A673 (cell line): ENCODE data around the gene PFDN2. TPM values are rescaled to one million over a fixed set of nuclear protein-coding genes. Genes with fewer than 3 reads are reported as not detected.
A peak's percentile ranks its signal among the peaks of the same experiment; 100 is the strongest.

Experiments used
- Bru-seq: library from RNA; stranded (reverse); fragments of 400-500 nt; gene quantifications from one replicate; lab custom pipeline; 2021; lab: Mats Ljungman, UMichigan
- BruChase-seq, 2 experiments: library from RNA; stranded (reverse); fragments of 400-500 nt; gene quantifications; one replicate each; lab custom pipeline; 2021; lab: Mats Ljungman, UMichigan
- BruUV-seq: library from RNA; stranded (reverse); fragments of 400-500 nt; replicated peaks from 2 replicates; lab custom pipeline; 2021; lab: Mats Ljungman, UMichigan
- CTCF ChIA-PET: fragments of 300-600 bp; sonication (Branson Sonifier 250); formaldehyde crosslinking; loops from one replicate; lab custom pipeline; 2022; ENCODE audit warnings: antibody characterized with exemption; lab: Charles Lee
- POLR2A ChIA-PET: fragments of 300-600 bp; sonication (Branson Sonifier 250); formaldehyde crosslinking; loops from one replicate; lab custom pipeline; 2022; ENCODE audit warnings: antibody characterized with exemption; ENCODE audit not compliant: low non-redundant PET; lab: Charles Lee
- DNase-seq: peaks from one replicate; pipeline ENCODE4 v3.0.0-alpha.2; 2015; ENCODE audit warnings: low spot score
- H3K27ac ChIP-seq: fragments of 200-600 bp; sonication (generic); 2 replicates; pipeline ENCODE4 v1.5.1; 2016; ENCODE audit warnings: mixed run types, low read depth, mild to moderate bottlenecking, mixed read lengths, antibody characterized with exemption, low read length; ENCODE audit not compliant: poor library complexity, severe bottlenecking
- H3K27me3 ChIP-seq: fragments of 200-600 bp; sonication (generic); replicated peaks from 2 replicates; pipeline ENCODE4 v1.6.1; 2017; ENCODE audit warnings: mixed run types, low read depth, mild to moderate bottlenecking, mixed read lengths, antibody characterized with exemption, low read length; ENCODE audit not compliant: insufficient read depth, poor library complexity
- H3K36me3 ChIP-seq: fragments of 200-600 bp; sonication (generic); 2 replicates; pipeline ENCODE4 v1.6.1; 2016; ENCODE audit warnings: mixed run types, mild to moderate bottlenecking, mixed read lengths, antibody characterized with exemption, low read length; ENCODE audit not compliant: insufficient read depth, poor library complexity, severe bottlenecking
- H3K4me1 ChIP-seq: fragments of 200-600 bp; sonication (generic); 2 replicates; pipeline ENCODE4 v1.6.1; 2017; ENCODE audit warnings: mixed run types, mild to moderate bottlenecking, mixed read lengths, antibody characterized with exemption, low read length; ENCODE audit not compliant: insufficient read depth, poor library complexity, severe bottlenecking
- H3K4me3 ChIP-seq: fragments of 200-600 bp; sonication (generic); 2 replicates; pipeline ENCODE4 v1.5.1; 2016; ENCODE audit warnings: low read depth, mixed run types, mild to moderate bottlenecking, mixed read lengths, low read length; ENCODE audit not compliant: poor library complexity, severe bottlenecking
- H3K9me3 ChIP-seq: fragments of 200-600 bp; sonication (generic); 2 replicates; pipeline ENCODE4 v1.6.1; 2016; ENCODE audit warnings: mixed run types, low read depth, mild to moderate bottlenecking, mixed read lengths, antibody characterized with exemption, low read length; ENCODE audit not compliant: poor library complexity, severe bottlenecking
- CTCF ChIP-seq: fragments of 300-800, 200-600 bp; sonication (generic); conservative IDR thresholded peaks from 2 replicates; pipeline ENCODE4 v1.5.1; 2017; ENCODE audit warnings: low read depth, mild to moderate bottlenecking, antibody characterized with exemption, low read length, moderate library complexity, mixed read lengths
- EZH2 ChIP-seq: fragments of 200-600 bp; sonication (generic); IDR thresholded peaks from 2 replicates; pipeline ENCODE4 v1.6.1; 2017; ENCODE audit warnings: borderline replicate concordance, low read depth, mild to moderate bottlenecking, mixed read lengths, antibody characterized with exemption, low read length; ENCODE audit not compliant: poor library complexity, severe bottlenecking
- intact Hi-C: fragments of 100-400 bp; cut with micrococcal nuclease; formaldehyde crosslinking; loops from one replicate; pipeline ENCODE4 v1.10.0; 2022; ENCODE audit not compliant: unreplicated experiment
- long read RNA-seq: library from polyadenylated mRNA; stranded (forward); transcript quantifications from one replicate; pipeline ENCODE4 v2.0.0, GENCODE V29; 2022
- total RNA-seq: library from RNA; stranded (reverse); gene quantifications from 2 replicates; pipeline ENCODE4 v1.2.3, GENCODE V29; 2021

The PFDN2 gene
- total RNA-seq (131 and 133 TPM in 2 replicates), Bru-seq, nascent RNA (percentile 89 among the genes with signal in this experiment), BruChase-seq, experiment 1, labeled RNA remaining after a 2-hour chase (percentile 85 among the genes with signal in this experiment), BruChase-seq, experiment 2, labeled RNA remaining after a 6-hour chase (percentile 90 among the genes with signal in this experiment)
- long read RNA-seq, transcript PFDN2-201 (4 exons, 677 nt) = major isoform, 136 of 149 reads
- long read RNA-seq, transcript PFDN2-202 (2 exons, 408 nt) = minor isoform, 5 of 149 reads
- long read RNA-seq, partial matches to known transcripts = 2 of 149 reads
- long read RNA-seq, other reads (novel, unspliced or antisense) = 6 of 149 reads

GRCh38 chr1:161117759-161118581, at the start of gene PFDN2, which contains the start of gene NIT1:
PFDN2 (minus strand) TSS chr1:161118037; CDS start chr1:161118026, 11 bp downstream.
NIT1 (plus strand) TSS chr1:161118105; CDS start chr1:161118177, 72 bp downstream.
- H3K36me3 ChIP-seq = peaks cover 33% of the 10 kb centered on the region
- H3K27ac ChIP-seq = peak within 1 kb of the TSS; percentile 93
- ChIA-PET CTCF (interaction anchor here (0.5 to 0.6 kb wide), 2 partner anchors 108 to 128 kb away, joined by 4 to 15 read pairs; partner anchors contain the start of gene TOMM40L), POLR2A (interaction anchor here (0.5 kb wide), 1 partner anchor 272 kb away, joined by 16 read pairs; no protein-coding TSS in a partner anchor)
- peak within 1 kb of the TSS; percentile 86 for H3K4me3 ChIP-seq
- no peaks in the 10 kb centered on the region for H3K9me3 ChIP-seq
- no peak for TF ChIP-seq CTCF
- TF ChIP-seq EZH2 = no peak
- peak; percentile 93 for DNase-seq
- intact Hi-C loops = no loop called here
- no peaks in the 10 kb centered on the region for H3K27me3 ChIP-seq
- H3K4me1 ChIP-seq = peaks cover 12% of the 10 kb centered on the region
- TSS peak; percentile 70 for BruUV-seq

- H3K27me3 ChIP-seq = no peaks in the 10 kb centered on the region
- POLR2A ChIA-PET = interaction anchor here (0.6 kb wide), 2 partner anchors 35 to 188 kb away, joined by 6 to 8 read pairs; no protein-coding TSS in a partner anchor
- TF ChIP-seq EZH2 (no peak), CTCF (no peak)
- H3K4me3 ChIP-seq = peak overlapping the region; percentile 83
- DNase-seq = no peak
- BruUV-seq = TSS peak; percentile 28
- H3K36me3 ChIP-seq = peaks cover 45% of the 10 kb centered on the region
- intact Hi-C loops = no loop called here
- peak overlapping the region; percentile 69 for H3K27ac ChIP-seq
- no peaks in the 10 kb centered on the region for H3K9me3 ChIP-seq
- CTCF ChIA-PET = interaction anchor here (0.6 to 1.6 kb wide), 5 partner anchors 25 to 125 kb away, joined by 4 to 8 read pairs (median 5); partner anchors contain the start of genes ADAMTS4, NDUFS2 and TOMM40L
- no peaks in the 10 kb centered on the region for H3K4me1 ChIP-seq
Measured at GRCh38 chr1:161166669-161167548, 49.1 kb upstream of the PFDN2 start.
